Thoracic aorta (tissue), 2 donors: ENCODE measurements around the gene GDNF. TPM values are rescaled to one million over a fixed set of nuclear protein-coding genes. Genes with fewer than 3 reads are reported as not detected.

Source experiments
- ATAC-seq: fragments of 150-250 bp; one replicate; pipeline ENCODE4 v1.8.0; 2017; ENCODE audit warnings: low read depth; ENCODE audit not compliant: insufficient number of reproducible peaks, low FRiP score
- DNase-seq: peaks from one replicate; pipeline ENCODE4 v3.0.0-alpha.2; 2020; ENCODE audit warnings: low spot score
- H3K27ac ChIP-seq, 2 donors: fragments of 200-600 bp; sonication (generic); 1 replicate in 1 of 2; 2 replicates in 1 of 2; pipeline ENCODE4 v1.5.1; 2016; ENCODE audit warnings: mild to moderate bottlenecking in 2 of 2, moderate library complexity in 2 of 2
- H3K27me3 ChIP-seq: fragments of 200-600 bp; sonication (generic); replicated peaks from 2 replicates; pipeline ENCODE4 v1.6.0; 2016; ENCODE audit warnings: mild to moderate bottlenecking; ENCODE audit not compliant: insufficient read depth
- H3K36me3 ChIP-seq: fragments of 200-600 bp; sonication (generic); one replicate; pipeline ENCODE4 v1.5.1; 2016
- H3K4me1 ChIP-seq, 2 donors: fragments of 200-600 bp; sonication (generic); 1 replicate in 1 of 2; 2 replicates in 1 of 2; pipeline versions ENCODE4 v1.5.1 to v1.6.0; 2016; ENCODE audit warnings: low read depth in 2 of 2, mild to moderate bottlenecking in 1 of 2; ENCODE audit not compliant: control insufficient read depth in 1 of 2
- H3K4me3 ChIP-seq: fragments of 200-600 bp; sonication (generic); 2 replicates; pipeline ENCODE4 v1.5.1; 2016; ENCODE audit warnings: mild to moderate bottlenecking
- H3K9me3 ChIP-seq: fragments of 200-600 bp; sonication (generic); 2 replicates; pipeline ENCODE4 v1.5.1; 2016
- CTCF ChIP-seq: fragments of 200-600 bp; sonication (generic); IDR thresholded peaks from one replicate; pipeline ENCODE4 v1.5.1; 2019; ENCODE audit warnings: antibody characterized with exemption
- total RNA-seq, 2 donors: library from RNA; depleted of rRNA; stranded (reverse); fragments of >200 nt; gene quantifications; one replicate each; pipeline versions ENCODE4 v1.1.0 to v1.2.3, GENCODE V29; 2016

The GDNF gene
- total RNA-seq, 2 donors from 2014 or later, result 1.3 TPM; not detected in 1

- DNase-seq, result no peak
- peaks cover 29 to 47% of the 10 kb centered on the region in 2 donors for H3K4me1 ChIP-seq
- ATAC-seq, result no peak
- H3K27ac ChIP-seq, result no peak overlapping the region
- peak overlapping the region; percentile 73 for H3K4me3 ChIP-seq
- peaks cover 13% of the 10 kb centered on the region for H3K27me3 ChIP-seq
- no peaks in the 10 kb centered on the region for H3K36me3 ChIP-seq
- no peaks in the 10 kb centered on the region for H3K9me3 ChIP-seq
- peak; percentile 23 for TF ChIP-seq CTCF
Measured at GRCh38 chr5:37840053-37841034, 503 bp upstream of the GDNF start.

- Histone ChIP-seq H3K27ac (no peak overlapping the region), H3K36me3 (no peaks in the 10 kb centered on the region), H3K4me3 (peak overlapping the region; percentile 73), H3K4me1 (peaks cover 29 to 59% of the 10 kb centered on the region in 2 donors), H3K27me3 (peaks cover 13% of the 10 kb centered on the region), H3K9me3 (no peaks in the 10 kb centered on the region)
- ATAC-seq (no peak), DNase-seq (no peak)
- TF ChIP-seq CTCF, result no peak
Measured at GRCh38 chr5:37838933-37839341, 904 bp downstream of the GDNF start.

GRCh38 chr5:37838152-37838932 lies 1.5 kb downstream of the GDNF start:
- no peaks in the 10 kb centered on the region for H3K9me3 ChIP-seq
- ATAC-seq, result no peak
- H3K36me3 ChIP-seq, result no peaks in the 10 kb centered on the region
- no peak for TF ChIP-seq CTCF
- no peak for DNase-seq
- no peak overlapping the region for H3K27ac ChIP-seq
- peak overlapping the region; percentile 73 for H3K4me3 ChIP-seq
- H3K27me3 ChIP-seq, result peaks cover 13% of the 10 kb centered on the region
- peaks cover 29 to 59% of the 10 kb centered on the region in 2 donors for H3K4me1 ChIP-seq

- DNase-seq (no peak), ATAC-seq (peak; percentile 42)
- Histone ChIP-seq H3K27ac (no peak overlapping the region), H3K36me3 (no peaks in the 10 kb centered on the region), H3K4me3 (peak overlapping the region; percentile 73), H3K27me3 (peaks cover 9% of the 10 kb centered on the region), H3K9me3 (no peaks in the 10 kb centered on the region), H3K4me1 (peaks cover 29 to 61% of the 10 kb centered on the region in 2 donors)
- peak; percentile 79 for TF ChIP-seq CTCF
Measured at GRCh38 chr5:37837414-37838032, 2.3 kb downstream of the GDNF start.
